GM23338 (cell line): ENCODE measurements around the gene DOCK1. TPM values are rescaled to one million over a fixed set of nuclear protein-coding genes. Genes with fewer than 3 reads are reported as not detected.

Experiments
- ATAC-seq: fragments of 200-7000 bp; cut with Tn5 transposase; 3 replicates; pipeline ENCODE4 v1.9.1; 2020
- DNase-seq: peaks from one replicate; pipeline ENCODE4 v3.0.0-alpha.2; 2015; ENCODE audit warnings: low spot score
- H2AFZ ChIP-seq: fragments of 200-600 bp; sonication (generic); 2 replicates; pipeline ENCODE4 v1.8.0; 2016; ENCODE audit warnings: antibody characterized with exemption, mild to moderate bottlenecking, moderate library complexity
- H3F3A ChIP-seq: fragments of 200-600 bp; sonication (generic); replicated peaks from 2 replicates; pipeline ENCODE4 v1.8.0; 2017; ENCODE audit warnings: antibody characterized with exemption, mixed run types, low read depth
- H3K27ac ChIP-seq: fragments of 200-600 bp; sonication (generic); 2 replicates; pipeline ENCODE4 v1.6.1; 2016; ENCODE audit warnings: low read depth
- H3K27me3 ChIP-seq: fragments of 200-600 bp; sonication (generic); 2 replicates; pipeline ENCODE4 v1.8.0; 2016; ENCODE audit warnings: mild to moderate bottlenecking, mixed run types, moderate library complexity; ENCODE audit not compliant: insufficient read depth
- H3K36me3 ChIP-seq: fragments of 200-600 bp; sonication (generic); 2 replicates; pipeline ENCODE4 v1.8.0; 2016; ENCODE audit warnings: mild to moderate bottlenecking; ENCODE audit not compliant: insufficient read depth
- H3K4me1 ChIP-seq: fragments of 200-600 bp; sonication (generic); 2 replicates; pipeline ENCODE4 v1.8.0; 2016; ENCODE audit warnings: mild to moderate bottlenecking, moderate library complexity; ENCODE audit not compliant: insufficient read depth
- H3K4me2 ChIP-seq: fragments of 200-600 bp; sonication (generic); 2 replicates; pipeline ENCODE4 v1.7.1; 2017; ENCODE audit warnings: mixed run types
- H3K4me3 ChIP-seq: fragments of 200-600 bp; sonication (generic); 2 replicates; pipeline ENCODE4 v1.6.1; 2016; ENCODE audit warnings: mixed run types
- H3K79me2 ChIP-seq: fragments of 200-600 bp; sonication (generic); replicated peaks from 2 replicates; pipeline ENCODE4 v1.8.0; 2017; ENCODE audit warnings: mild to moderate bottlenecking; ENCODE audit not compliant: insufficient read depth
- H3K9me2 ChIP-seq: fragments of 200-600 bp; sonication (generic); 2 replicates; pipeline ENCODE4 v1.8.0; 2017; ENCODE audit not compliant: insufficient read depth
- H4K20me1 ChIP-seq: fragments of 200-600 bp; sonication (generic); replicated peaks from 2 replicates; pipeline ENCODE4 v1.8.0; 2017; ENCODE audit warnings: mild to moderate bottlenecking; ENCODE audit not compliant: insufficient read depth
- H3K27ac Mint-ChIP-seq: 2 replicates; pipeline ENCODE4 v1.8.0; 2020; ENCODE audit warnings: inconsistent platforms, mild to moderate bottlenecking, moderate library complexity, mixed read lengths
- H3K27me3 Mint-ChIP-seq: 3 replicates; pipeline ENCODE4 v1.8.0; 2022; ENCODE audit warnings: low read depth, mild to moderate bottlenecking, moderate library complexity, mixed read lengths, inconsistent platforms; ENCODE audit not compliant: insufficient read depth, poor library complexity
- H3K36me3 Mint-ChIP-seq: 3 replicates; pipeline ENCODE4 v1.8.0; 2021; ENCODE audit warnings: low read depth, mild to moderate bottlenecking, inconsistent platforms, moderate library complexity, mixed read lengths
- H3K4me1 Mint-ChIP-seq: 3 replicates; pipeline ENCODE4 v1.8.0; 2020; ENCODE audit warnings: mild to moderate bottlenecking, inconsistent platforms, mixed read lengths
- H3K4me3 Mint-ChIP-seq: 3 replicates; pipeline ENCODE4 v1.8.0; 2021; ENCODE audit warnings: moderate library complexity, mild to moderate bottlenecking, inconsistent platforms, mixed read lengths
- H3K9me3 Mint-ChIP-seq: 3 replicates; pipeline ENCODE4 v1.8.0; 2020; ENCODE audit warnings: moderate library complexity, mild to moderate bottlenecking, inconsistent platforms, mixed read lengths
- CREB1 ChIP-seq: fragments of 250-450 bp; sonication (Bioruptor Pico); IDR thresholded peaks from 2 replicates; pipeline ENCODE4 v1.5.0; 2020; ENCODE audit warnings: low read depth, mild to moderate bottlenecking, moderate library complexity
- EZH2 ChIP-seq: fragments of 200-600 bp; sonication (generic); IDR thresholded peaks from one replicate; pipeline ENCODE4 v1.8.0; 2017; ENCODE audit warnings: antibody characterized with exemption, mild to moderate bottlenecking, low read depth; ENCODE audit not compliant: unreplicated experiment
- NANOG ChIP-seq: IDR thresholded peaks from 2 replicates; pipeline ENCODE4 v1.6.1; 2016; ENCODE audit warnings: antibody characterized with exemption, borderline replicate concordance
- POLR2AphosphoS5 ChIP-seq: IDR thresholded peaks from 2 replicates; pipeline ENCODE4 v1.6.1; 2016; ENCODE audit warnings: antibody characterized with exemption, low read depth
- STAT1 ChIP-seq: IDR thresholded peaks from one replicate; pipeline ENCODE4 v1.6.1; 2016; ENCODE audit warnings: antibody characterized with exemption; ENCODE audit not compliant: unreplicated experiment
- ZNF114 ChIP-seq: fragments of 250-450 bp; sonication (Bioruptor Pico); IDR thresholded peaks from 2 replicates; pipeline ENCODE4 v1.5.0; 2020; ENCODE audit warnings: mild to moderate bottlenecking, moderate library complexity
- ZNF331 ChIP-seq: fragments of 250-450 bp; sonication (Bioruptor Pico); IDR thresholded peaks from 2 replicates; pipeline ENCODE4 v1.5.0; 2020; ENCODE audit warnings: low read depth, mild to moderate bottlenecking, moderate library complexity
- polyA plus RNA-seq: library from polyadenylated mRNA; unstranded; fragments of >200 nt; fragmentation: Nextera tagmentation; extraction: Ambion mirVana; gene quantifications from 2 replicates; pipeline ENCODE4 v1.2.1, GENCODE V29; 2016
- total RNA-seq: library from RNA; depleted of rRNA; stranded (reverse); fragments of >200 nt; shearing (Covaris generic); gene quantifications from 2 replicates; pipeline ENCODE4 v1.2.3, GENCODE V29; 2014
- TF ChIP-seq, protein P1 (sequence below), 2 experiments: fragments of 200-600 bp in 1 of 2; sonication (generic) in 1 of 2; conservative IDR thresholded peaks; 2 replicates each; pipeline versions ENCODE4 v1.5.1 to v1.6.1; 2016 to 2017; ENCODE audit warnings: antibody characterized with exemption in 2 of 2, low read depth in 2 of 2, mild to moderate bottlenecking in 2 of 2, moderate library complexity in 1 of 2
- TF ChIP-seq, protein P2 (sequence below): IDR thresholded peaks from 2 replicates; pipeline ENCODE4 v1.6.1; 2016; ENCODE audit warnings: antibody characterized with exemption
- TF ChIP-seq, protein P3 (sequence below): fragments of 250-450 bp; sonication (Bioruptor Pico); IDR thresholded peaks from 2 replicates; pipeline ENCODE4 v1.5.0; 2020; ENCODE audit warnings: mild to moderate bottlenecking, moderate library complexity

DOCK1 gene
- total and polyA plus RNA-seq, 2 experiments from 2014 or later: 13.2 to 55.3 TPM

DNA sequence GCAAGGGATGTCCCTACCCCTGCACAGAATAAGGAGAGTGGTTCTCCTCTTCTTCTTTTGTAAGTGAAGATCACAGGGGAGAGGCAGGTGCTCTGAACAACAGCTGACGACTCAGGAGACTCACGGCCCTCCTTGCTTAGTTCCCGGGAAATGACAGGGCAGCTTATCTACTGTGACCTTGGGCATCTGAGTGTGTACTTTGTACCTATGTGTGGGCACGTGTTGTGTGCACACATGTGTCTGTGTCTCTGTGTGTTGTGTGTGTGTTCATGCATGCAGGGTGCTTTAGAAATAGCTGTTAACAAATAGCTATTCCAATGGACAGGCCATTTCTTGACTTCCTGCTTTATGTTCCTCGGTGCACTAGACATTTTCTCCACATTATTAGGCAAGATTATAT is 563.4 kb downstream of the DOCK1 start:
- H3K36me3 Mint-ChIP-seq: no peaks in the 10 kb centered on the region
- Histone ChIP-seq H3K4me2 (no peak overlapping the region), H2AFZ (no peak overlapping the region), H3K27me3 (no peaks in the 10 kb centered on the region), H3K27ac (no peak overlapping the region), H3K4me3 (no peak overlapping the region), H3F3A (no peaks in the 10 kb centered on the region), H3K79me2 (no peaks in the 10 kb centered on the region), H3K36me3 (no peaks in the 10 kb centered on the region), H4K20me1 (no peaks in the 10 kb centered on the region), H3K9me2 (peaks cover 9% of the 10 kb centered on the region; the same call in 1 of the 2 replicates), H3K4me1 (peaks cover 4% of the 10 kb centered on the region; the same call in 1 of the 2 replicates)
- no peak for ATAC-seq
- no peak overlapping the region for H3K4me3 Mint-ChIP-seq
- no peaks in the 10 kb centered on the region; the same call in 2 of the 3 replicates for H3K9me3 Mint-ChIP-seq
- H3K27ac Mint-ChIP-seq: no peak overlapping the region
- TF ChIP-seq NANOG (no peak), EZH2 (no peak), ZNF114 (CRISPR knock-in tag) (no peak), POLR2AphosphoS5 (no peak), CREB1 (CRISPR knock-in tag) (no peak), STAT1 (no peak), ZNF331 (no peak)
- TF ChIP-seq, protein P1, sequence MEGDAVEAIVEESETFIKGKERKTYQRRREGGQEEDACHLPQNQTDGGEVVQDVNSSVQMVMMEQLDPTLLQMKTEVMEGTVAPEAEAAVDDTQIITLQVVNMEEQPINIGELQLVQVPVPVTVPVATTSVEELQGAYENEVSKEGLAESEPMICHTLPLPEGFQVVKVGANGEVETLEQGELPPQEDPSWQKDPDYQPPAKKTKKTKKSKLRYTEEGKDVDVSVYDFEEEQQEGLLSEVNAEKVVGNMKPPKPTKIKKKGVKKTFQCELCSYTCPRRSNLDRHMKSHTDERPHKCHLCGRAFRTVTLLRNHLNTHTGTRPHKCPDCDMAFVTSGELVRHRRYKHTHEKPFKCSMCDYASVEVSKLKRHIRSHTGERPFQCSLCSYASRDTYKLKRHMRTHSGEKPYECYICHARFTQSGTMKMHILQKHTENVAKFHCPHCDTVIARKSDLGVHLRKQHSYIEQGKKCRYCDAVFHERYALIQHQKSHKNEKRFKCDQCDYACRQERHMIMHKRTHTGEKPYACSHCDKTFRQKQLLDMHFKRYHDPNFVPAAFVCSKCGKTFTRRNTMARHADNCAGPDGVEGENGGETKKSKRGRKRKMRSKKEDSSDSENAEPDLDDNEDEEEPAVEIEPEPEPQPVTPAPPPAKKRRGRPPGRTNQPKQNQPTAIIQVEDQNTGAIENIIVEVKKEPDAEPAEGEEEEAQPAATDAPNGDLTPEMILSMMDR (conservative IDR thresholded peaks at IDR 0.05; ENCODE audit: low read depth in 2 of 2): no peak
- TF ChIP-seq, protein P2, sequence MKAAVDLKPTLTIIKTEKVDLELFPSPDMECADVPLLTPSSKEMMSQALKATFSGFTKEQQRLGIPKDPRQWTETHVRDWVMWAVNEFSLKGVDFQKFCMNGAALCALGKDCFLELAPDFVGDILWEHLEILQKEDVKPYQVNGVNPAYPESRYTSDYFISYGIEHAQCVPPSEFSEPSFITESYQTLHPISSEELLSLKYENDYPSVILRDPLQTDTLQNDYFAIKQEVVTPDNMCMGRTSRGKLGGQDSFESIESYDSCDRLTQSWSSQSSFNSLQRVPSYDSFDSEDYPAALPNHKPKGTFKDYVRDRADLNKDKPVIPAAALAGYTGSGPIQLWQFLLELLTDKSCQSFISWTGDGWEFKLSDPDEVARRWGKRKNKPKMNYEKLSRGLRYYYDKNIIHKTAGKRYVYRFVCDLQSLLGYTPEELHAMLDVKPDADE: no peak
- TF ChIP-seq, protein P3, sequence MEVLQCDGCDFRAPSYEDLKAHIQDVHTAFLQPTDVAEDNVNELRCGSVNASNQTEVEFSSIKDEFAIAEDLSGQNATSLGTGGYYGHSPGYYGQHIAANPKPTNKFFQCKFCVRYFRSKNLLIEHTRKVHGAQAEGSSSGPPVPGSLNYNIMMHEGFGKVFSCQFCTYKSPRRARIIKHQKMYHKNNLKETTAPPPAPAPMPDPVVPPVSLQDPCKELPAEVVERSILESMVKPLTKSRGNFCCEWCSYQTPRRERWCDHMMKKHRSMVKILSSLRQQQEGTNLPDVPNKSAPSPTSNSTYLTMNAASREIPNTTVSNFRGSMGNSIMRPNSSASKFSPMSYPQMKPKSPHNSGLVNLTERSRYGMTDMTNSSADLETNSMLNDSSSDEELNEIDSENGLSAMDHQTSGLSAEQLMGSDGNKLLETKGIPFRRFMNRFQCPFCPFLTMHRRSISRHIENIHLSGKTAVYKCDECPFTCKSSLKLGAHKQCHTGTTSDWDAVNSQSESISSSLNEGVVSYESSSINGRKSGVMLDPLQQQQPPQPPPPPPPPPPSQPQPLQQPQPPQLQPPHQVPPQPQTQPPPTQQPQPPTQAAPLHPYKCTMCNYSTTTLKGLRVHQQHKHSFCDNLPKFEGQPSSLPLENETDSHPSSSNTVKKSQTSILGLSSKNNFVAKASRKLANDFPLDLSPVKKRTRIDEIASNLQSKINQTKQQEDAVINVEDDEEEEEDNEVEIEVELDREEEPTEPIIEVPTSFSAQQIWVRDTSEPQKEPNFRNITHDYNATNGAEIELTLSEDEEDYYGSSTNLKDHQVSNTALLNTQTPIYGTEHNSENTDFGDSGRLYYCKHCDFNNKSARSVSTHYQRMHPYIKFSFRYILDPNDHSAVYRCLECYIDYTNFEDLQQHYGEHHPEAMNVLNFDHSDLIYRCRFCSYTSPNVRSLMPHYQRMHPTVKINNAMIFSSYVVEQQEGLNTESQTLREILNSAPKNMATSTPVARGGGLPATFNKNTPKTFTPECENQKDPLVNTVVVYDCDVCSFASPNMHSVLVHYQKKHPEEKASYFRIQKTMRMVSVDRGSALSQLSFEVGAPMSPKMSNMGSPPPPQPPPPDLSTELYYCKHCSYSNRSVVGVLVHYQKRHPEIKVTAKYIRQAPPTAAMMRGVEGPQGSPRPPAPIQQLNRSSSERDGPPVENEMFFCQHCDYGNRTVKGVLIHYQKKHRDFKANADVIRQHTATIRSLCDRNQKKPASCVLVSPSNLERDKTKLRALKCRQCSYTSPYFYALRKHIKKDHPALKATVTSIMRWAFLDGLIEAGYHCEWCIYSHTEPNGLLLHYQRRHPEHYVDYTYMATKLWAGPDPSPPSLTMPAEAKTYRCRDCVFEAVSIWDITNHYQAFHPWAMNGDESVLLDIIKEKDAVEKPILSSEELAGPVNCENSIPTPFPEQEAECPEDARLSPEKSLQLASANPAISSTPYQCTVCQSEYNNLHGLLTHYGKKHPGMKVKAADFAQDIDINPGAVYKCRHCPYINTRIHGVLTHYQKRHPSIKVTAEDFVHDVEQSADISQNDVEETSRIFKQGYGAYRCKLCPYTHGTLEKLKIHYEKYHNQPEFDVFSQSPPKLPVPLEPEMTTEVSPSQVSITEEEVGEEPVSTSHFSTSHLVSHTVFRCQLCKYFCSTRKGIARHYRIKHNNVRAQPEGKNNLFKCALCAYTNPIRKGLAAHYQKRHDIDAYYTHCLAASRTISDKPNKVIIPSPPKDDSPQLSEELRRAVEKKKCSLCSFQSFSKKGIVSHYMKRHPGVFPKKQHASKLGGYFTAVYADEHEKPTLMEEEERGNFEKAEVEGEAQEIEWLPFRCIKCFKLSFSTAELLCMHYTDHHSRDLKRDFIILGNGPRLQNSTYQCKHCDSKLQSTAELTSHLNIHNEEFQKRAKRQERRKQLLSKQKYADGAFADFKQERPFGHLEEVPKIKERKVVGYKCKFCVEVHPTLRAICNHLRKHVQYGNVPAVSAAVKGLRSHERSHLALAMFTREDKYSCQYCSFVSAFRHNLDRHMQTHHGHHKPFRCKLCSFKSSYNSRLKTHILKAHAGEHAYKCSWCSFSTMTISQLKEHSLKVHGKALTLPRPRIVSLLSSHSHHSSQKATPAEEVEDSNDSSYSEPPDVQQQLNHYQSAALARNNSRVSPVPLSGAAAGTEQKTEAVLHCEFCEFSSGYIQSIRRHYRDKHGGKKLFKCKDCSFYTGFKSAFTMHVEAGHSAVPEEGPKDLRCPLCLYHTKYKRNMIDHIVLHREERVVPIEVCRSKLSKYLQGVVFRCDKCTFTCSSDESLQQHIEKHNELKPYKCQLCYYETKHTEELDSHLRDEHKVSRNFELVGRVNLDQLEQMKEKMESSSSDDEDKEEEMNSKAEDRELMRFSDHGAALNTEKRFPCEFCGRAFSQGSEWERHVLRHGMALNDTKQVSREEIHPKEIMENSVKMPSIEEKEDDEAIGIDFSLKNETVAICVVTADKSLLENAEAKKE (CRISPR knock-in tag): no peak
- DNase-seq: no peak
- H3K4me1 Mint-ChIP-seq: peaks cover 14% of the 10 kb centered on the region
- peaks cover 10% of the 10 kb centered on the region for H3K27me3 Mint-ChIP-seq
